CD4-positive, alpha-beta T cell (primary cell): ENCODE results near the gene SUV39H1. TPM values are rescaled to one million over a fixed set of nuclear protein-coding genes. Genes with fewer than 3 reads are reported as not detected.
"Not testable (repeated sequence)": the region's sequence is repeated elsewhere in the genome, so short reads cannot be mapped to it uniquely, and the experiment has no call there.

ENCODE experiments used
- ATAC-seq: fragments of 200-7000 bp; cut with Tn5 transposase; one replicate; pipeline ENCODE4 v1.10.0; 2022; ENCODE audit warnings: mild to moderate bottlenecking; ENCODE audit not compliant: poor library complexity
- CTCF ChIA-PET: fragments of 350-600 bp; sonication (Branson Sonifier 250); formaldehyde crosslinking; loops from one replicate; lab custom pipeline; 2021; ENCODE audit warnings: antibody characterized with exemption, inconsistent platforms; lab: Charles Lee
- POLR2A ChIA-PET: fragments of 350-600 bp; sonication (Branson Sonifier 250); formaldehyde crosslinking; loops from one replicate; lab custom pipeline; 2021; ENCODE audit warnings: antibody characterized with exemption, inconsistent platforms; lab: Charles Lee
- DNase-seq, 14 experiments: peaks; one replicate each; pipeline ENCODE4 v3.0.0-alpha.2; 2013 to 2020; ENCODE audit warnings: mixed read lengths in 2 of 14
- H3K27ac ChIP-seq, 2 donors: one replicate each; pipeline versions ENCODE4 v1.5.1 to v1.7.0; 2013; ENCODE audit warnings: low read length in 2 of 2, low read depth in 1 of 2, mild to moderate bottlenecking in 1 of 2
- H3K27me3 ChIP-seq, 2 experiments: 1 replicate in 1 of 2; 2 replicates in 1 of 2; pipeline versions ENCODE4 v1.6.1 to v1.7.0; 2013; ENCODE audit warnings: low read length in 2 of 2, control low read depth in 1 of 2, mild to moderate bottlenecking in 1 of 2, moderate library complexity in 1 of 2; ENCODE audit not compliant: insufficient read depth in 2 of 2, control insufficient read depth in 1 of 2
- H3K36me3 ChIP-seq: one replicate; pipeline ENCODE4 v1.6.1; 2013; ENCODE audit warnings: low read length, control low read depth; ENCODE audit not compliant: insufficient read depth
- H3K4me1 ChIP-seq: one replicate; pipeline ENCODE4 v1.6.1; 2013; ENCODE audit warnings: low read length, control low read depth; ENCODE audit not compliant: insufficient read depth
- H3K4me3 ChIP-seq: one replicate; pipeline ENCODE4 v1.5.1; 2013; ENCODE audit warnings: mild to moderate bottlenecking, low read length, moderate library complexity
- H3K9me3 ChIP-seq, 2 experiments: 1 replicate in 1 of 2; 2 replicates in 1 of 2; pipeline versions ENCODE4 v1.6.1 to v1.7.0; 2013; ENCODE audit warnings: low read length in 2 of 2, mild to moderate bottlenecking in 2 of 2, control low read depth in 1 of 2, moderate library complexity in 1 of 2; ENCODE audit not compliant: control insufficient read depth in 1 of 2, insufficient read depth in 1 of 2
- H3K27ac Mint-ChIP-seq: one replicate; pipeline ENCODE4 v1.8.0; 2020; ENCODE audit warnings: mixed read lengths
- H3K27me3 Mint-ChIP-seq: one replicate; pipeline ENCODE4 v1.8.0; 2021; ENCODE audit warnings: mixed read lengths
- H3K36me3 Mint-ChIP-seq: one replicate; pipeline ENCODE4 v1.8.0; 2021; ENCODE audit warnings: low read depth, mixed read lengths
- H3K4me1 Mint-ChIP-seq: one replicate; pipeline ENCODE4 v1.8.0; 2021; ENCODE audit warnings: low read depth, mixed read lengths
- H3K4me3 Mint-ChIP-seq: one replicate; pipeline ENCODE4 v1.8.0; 2020; ENCODE audit warnings: mild to moderate bottlenecking, mixed read lengths
- H3K9me3 Mint-ChIP-seq: one replicate; pipeline ENCODE4 v1.8.0; 2020; ENCODE audit warnings: mixed read lengths
- CTCF ChIP-seq: fragments of 200-600 bp; IDR thresholded peaks from one replicate; pipeline ENCODE4 v1.8.0; 2022; ENCODE audit warnings: antibody characterized with exemption, mild to moderate bottlenecking
- intact Hi-C, 2 experiments: fragments of 100-400 bp; cut with DNase I in 1 of 2; cut with micrococcal nuclease in 1 of 2; formaldehyde crosslinking; loops; one replicate each; pipeline versions ENCODE4 v1.15.1 to v1.9.0; 2023 to 2025; cut with DNase I, micrococcal nuclease
- polyA plus RNA-seq, 2 donors: library from polyadenylated mRNA; unstranded; fragments of 120-200 nt; gene quantifications; one replicate each; pipeline ENCODE4 v1.2.1, GENCODE V29; 2013
- total RNA-seq, 174 experiments: library from RNA in 2 of 174; stranded (reverse) in 2 of 174; gene quantifications; one replicate each; pipeline ENCODE4 v1.2.3 and lab custom pipeline; 2021 to 2026

SUV39H1 gene, protein sequence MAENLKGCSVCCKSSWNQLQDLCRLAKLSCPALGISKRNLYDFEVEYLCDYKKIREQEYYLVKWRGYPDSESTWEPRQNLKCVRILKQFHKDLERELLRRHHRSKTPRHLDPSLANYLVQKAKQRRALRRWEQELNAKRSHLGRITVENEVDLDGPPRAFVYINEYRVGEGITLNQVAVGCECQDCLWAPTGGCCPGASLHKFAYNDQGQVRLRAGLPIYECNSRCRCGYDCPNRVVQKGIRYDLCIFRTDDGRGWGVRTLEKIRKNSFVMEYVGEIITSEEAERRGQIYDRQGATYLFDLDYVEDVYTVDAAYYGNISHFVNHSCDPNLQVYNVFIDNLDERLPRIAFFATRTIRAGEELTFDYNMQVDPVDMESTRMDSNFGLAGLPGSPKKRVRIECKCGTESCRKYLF
- total RNA-seq (1 to 10 TPM; 7.7 to 8.4 TPM), total RNA-seq (lab: John Stamatoyannopoulos, UW) (2.6 to 52.8 (median 15.7) reads per million in 172 experiments)
- 7.5 TPM for polyA plus RNA-seq (2013, experiment 1 of 2)
- 6.9 TPM for polyA plus RNA-seq (2013, experiment 2 of 2)

DNA sequence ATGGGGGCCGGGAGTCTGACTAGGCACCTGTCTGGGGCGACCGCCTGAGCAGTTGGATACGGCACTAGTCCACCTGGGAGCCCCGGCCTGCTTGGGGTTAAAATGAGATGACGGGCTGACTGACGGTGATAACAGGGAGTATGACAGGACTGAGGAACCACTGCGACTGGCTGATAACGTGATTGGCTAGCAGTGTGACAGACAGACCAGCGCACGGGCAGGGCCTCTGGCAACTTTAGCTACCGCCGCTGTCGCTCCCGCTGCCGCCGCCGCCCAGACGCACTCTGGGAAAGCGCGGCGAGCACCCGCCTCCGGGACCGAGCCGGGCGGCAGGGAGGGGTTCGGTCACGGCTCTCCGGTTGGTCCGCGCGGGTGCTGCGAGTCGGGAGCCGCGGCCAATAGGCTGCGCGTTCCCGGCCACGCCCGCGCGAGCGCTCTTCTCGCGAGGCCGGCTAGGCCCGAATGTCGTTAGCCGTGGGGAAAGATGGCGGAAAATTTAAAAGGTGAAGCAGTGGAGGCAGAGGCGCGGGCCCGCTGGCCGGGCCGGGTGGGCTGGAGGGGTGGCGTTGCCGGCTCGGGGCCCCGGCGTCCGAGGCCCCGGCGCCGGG is at the start of gene SUV39H1:
Gene SUV39H1 (plus strand): TSS at position 434 of the 608 bp plus-strand sequence. CDS start 51 bp downstream, at position 485.
- Histone ChIP-seq H3K36me3 (peaks cover 26% of the 10 kb centered on the region), H3K27ac (peak within 1 kb of the TSS; percentile 72 to 75), H3K9me3 (no peaks in the 10 kb centered on the region), H3K27me3 (no peaks in the 10 kb centered on the region), H3K4me3 (peak within 1 kb of the TSS; percentile 65), H3K4me1 (peaks cover 16% of the 10 kb centered on the region)
- Mint-ChIP-seq H3K36me3 (peaks cover 35% of the 10 kb centered on the region), H3K9me3 (no peaks in the 10 kb centered on the region), H3K4me3 (peak within 1 kb of the TSS; percentile 98), H3K4me1 (peaks cover 24% of the 10 kb centered on the region), H3K27ac (peak within 1 kb of the TSS; percentile 98), H3K27me3 (no peaks in the 10 kb centered on the region)
- no peak for TF ChIP-seq CTCF
- ATAC-seq: peak; percentile 93
- intact Hi-C loops: loop anchor here (1.0 to 5.0 kb wide), 4 partner anchors 14 to 106 kb away; partner anchors contain the start of genes HDAC6 (in 1 of the 2) and WAS (in 1 of the 2)
- ChIA-PET CTCF (interaction anchor here (1.6 kb wide), 1 partner anchor 241 kb away, joined by 3 read pairs; no protein-coding TSS in a partner anchor), POLR2A (interaction anchor here (0.8 to 3.6 kb wide), 13 partner anchors 13 to 1164 kb away, joined by 3 to 46 read pairs (median 4); partner anchors contain the start of genes HDAC6, PQBP1, RBM3 and TIMM17B)
- DNase-seq: peak; percentile 66 to 95 (median 80)

DNA sequence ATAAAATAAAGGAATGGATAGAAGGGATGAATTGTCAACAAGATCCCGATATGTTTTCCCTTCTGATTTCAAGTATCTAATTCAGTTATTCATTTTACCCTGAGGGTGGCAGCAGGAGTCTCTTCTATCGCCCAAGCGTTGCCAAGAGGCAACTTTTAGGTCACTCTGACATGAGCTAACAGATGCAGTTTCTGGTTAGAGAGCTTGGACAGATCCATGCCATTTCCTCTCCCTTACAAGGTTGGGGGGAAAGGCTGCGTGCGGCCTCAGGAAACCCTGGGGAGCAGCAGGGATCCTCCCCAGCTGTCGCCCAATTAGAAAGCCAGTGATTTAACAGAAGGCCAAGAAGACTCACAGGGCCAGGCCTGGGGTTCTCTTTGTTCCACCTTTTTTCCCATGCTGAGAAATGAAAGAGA is 48.2 kb upstream of the SUV39H1 start:
- Histone ChIP-seq H3K4me1 (peaks cover 3% of the 10 kb centered on the region), H3K27ac (no peak overlapping the region), H3K9me3 (no peaks in the 10 kb centered on the region), H3K27me3 (no peaks in the 10 kb centered on the region), H3K4me3 (no peak overlapping the region), H3K36me3 (no peaks in the 10 kb centered on the region)
- ATAC-seq (peak; percentile 78), DNase-seq (peak; percentile 5 to 74 (median 21))
- TF ChIP-seq CTCF: peak; percentile 51
- intact Hi-C loops: loop anchor here (2.0 to 10.0 kb wide), 5 partner anchors 248 to 296 kb away; partner anchors contain the start of genes PIM2 (in 1 of the 2), PQBP1 (in 1 of the 2), SLC35A2 (in 1 of the 2) and TIMM17B (in 1 of the 2)
- H3K27ac Mint-ChIP-seq: no peak overlapping the region
- no peaks in the 10 kb centered on the region for H3K9me3 Mint-ChIP-seq
- POLR2A ChIA-PET: interaction anchor here (0.6 to 1.9 kb wide), 11 partner anchors 28 to 395 kb away, joined by 3 to 9 read pairs (median 4); partner anchors contain the start of genes HDAC6, PQBP1, RBM3 and SLC35A2
- no peaks in the 10 kb centered on the region for H3K27me3 Mint-ChIP-seq
- peaks cover 7% of the 10 kb centered on the region for H3K4me1 Mint-ChIP-seq
- CTCF ChIA-PET: interaction anchor here (0.6 to 2.0 kb wide), 12 partner anchors 17 to 269 kb away, joined by 3 to 11 read pairs (median 4); partner anchors contain the start of genes HDAC6 and WAS
- H3K4me3 Mint-ChIP-seq: no peak overlapping the region
- H3K36me3 Mint-ChIP-seq: no peaks in the 10 kb centered on the region

GRCh38 chrX:48649102-48649501 is 47.4 kb upstream of the SUV39H1 start:
- H3K9me3 ChIP-seq: no peaks in the 10 kb centered on the region
- POLR2A ChIA-PET: interaction anchor here (1.4 to 1.9 kb wide), 3 partner anchors 152 to 263 kb away, joined by 7 to 9 read pairs (median 9); partner anchors contain the start of genes HDAC6, PQBP1, SLC35A2 and TIMM17B
- H3K27me3 Mint-ChIP-seq: no peaks in the 10 kb centered on the region
- no peak for DNase-seq
- no peaks in the 10 kb centered on the region for H3K9me3 Mint-ChIP-seq
- no peak for ATAC-seq
- no peak overlapping the region for H3K27ac ChIP-seq
- H3K4me3 ChIP-seq: no peak overlapping the region
- CTCF ChIA-PET: interaction anchor here (1.1 to 2.0 kb wide), 3 partner anchors 152 to 242 kb away, joined by 3 to 11 read pairs (median 8); partner anchors contain the start of gene HDAC6
- H3K27me3 ChIP-seq: no peaks in the 10 kb centered on the region
- H3K4me1 Mint-ChIP-seq: peaks cover 7% of the 10 kb centered on the region
- H3K36me3 Mint-ChIP-seq: no peaks in the 10 kb centered on the region
- intact Hi-C loops: loop anchor here (2.0 to 10.0 kb wide), 5 partner anchors 248 to 296 kb away; partner anchors contain the start of genes PIM2 (in 1 of the 2), PQBP1 (in 1 of the 2), SLC35A2 (in 1 of the 2) and TIMM17B (in 1 of the 2)
- no peak overlapping the region for H3K27ac Mint-ChIP-seq
- TF ChIP-seq CTCF: no peak
- H3K4me3 Mint-ChIP-seq: no peak overlapping the region
- H3K4me1 ChIP-seq: peaks cover 3% of the 10 kb centered on the region
- no peaks in the 10 kb centered on the region for H3K36me3 ChIP-seq

DNA sequence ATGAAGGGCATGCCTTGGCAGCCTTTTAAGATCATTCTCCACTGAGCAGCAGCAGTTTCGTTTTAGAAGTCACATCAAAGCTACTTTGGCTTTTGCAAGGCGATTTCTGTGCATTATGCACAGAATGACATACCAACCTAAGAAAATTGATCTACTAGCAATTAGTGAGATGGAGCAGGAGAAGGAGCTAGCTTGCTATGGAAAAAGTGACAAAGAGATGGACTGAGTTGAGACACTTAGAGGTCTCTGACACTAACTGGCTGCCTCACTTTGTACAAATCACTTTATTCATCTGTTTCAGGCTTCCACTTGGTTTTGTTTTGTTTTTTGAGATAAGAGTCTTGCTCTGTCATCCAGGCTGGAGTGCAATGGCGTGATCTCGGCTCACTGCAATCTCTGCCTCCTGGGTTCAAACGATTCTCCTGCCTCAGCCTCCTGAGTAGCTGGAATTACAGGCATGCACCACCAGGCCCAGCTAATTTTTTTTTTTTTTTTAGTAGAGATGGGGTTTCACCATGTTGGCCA is 44.4 kb upstream of the SUV39H1 start:
- not testable (repeated sequence) for ATAC-seq, H3K36me3 Mint-ChIP-seq, H3K27me3 Mint-ChIP-seq, H3K9me3 ChIP-seq, H3K36me3 ChIP-seq, DNase-seq, H3K27me3 ChIP-seq, H3K4me1 ChIP-seq, H3K27ac ChIP-seq, H3K9me3 Mint-ChIP-seq, H3K4me3 ChIP-seq, H3K4me1 Mint-ChIP-seq
- ChIA-PET CTCF (interaction anchor here (0.6 to 1.9 kb wide), 2 partner anchors 239 to 265 kb away, joined by 3 to 4 read pairs; no protein-coding TSS in a partner anchor), POLR2A (interaction anchor here (0.6 to 1.9 kb wide), 5 partner anchors 24 to 306 kb away, joined by 3 to 7 read pairs (median 3); partner anchors contain the start of genes HDAC6 and OTUD5)
- Mint-ChIP-seq H3K4me3 (peak overlapping the region; percentile 54), H3K27ac (peak overlapping the region; percentile 59)
- intact Hi-C loops: loop anchor here in 1 of 2 experiments (5.0 kb wide), 1 partner anchor 155 kb away; no protein-coding TSS in a partner anchor
